HG03025 (cell line): ENCODE data around the gene LGR6.

Experiments used
- ATAC-seq: cut with Tn5 transposase; IDR thresholded peaks from one replicate; pipeline ENCODE4 v1.9.1; 2021; ENCODE audit warnings: mild to moderate bottlenecking, moderate library complexity; ENCODE audit not compliant: unreplicated experiment, low FRiP score

The LGR6 gene

GRCh38 chr1:202283379-202283844 is 89.8 kb downstream of the LGR6 start:
- ATAC-seq, result no peak

- ATAC-seq, result no peak
These were observed 90.4 kb downstream of the LGR6 start for GRCh38 chr1:202283991-202284390.

GRCh38 chr1:202285908-202286307 is 92.3 kb downstream of the LGR6 start:
- no peak for ATAC-seq

- ATAC-seq, result no peak
These were observed 93.1 kb downstream of the LGR6 start for GRCh38 chr1:202286622-202287097.

- no peak for ATAC-seq
These were observed 93.6 kb downstream of the LGR6 start for GRCh38 chr1:202287196-202287595.

GRCh38 chr1:202288177-202288576 is 94.6 kb downstream of the LGR6 start:
- no peak for ATAC-seq

- ATAC-seq, result no peak
These were observed 95.4 kb downstream of the LGR6 start for GRCh38 chr1:202289009-202289408.

- ATAC-seq, result no peak
These were observed 97.4 kb downstream of the LGR6 start for GRCh38 chr1:202291001-202291400.

GRCh38 chr1:202291961-202292712 is 98.5 kb downstream of the LGR6 start:
- ATAC-seq, result no peak

- no peak for ATAC-seq
These were observed 99.2 kb downstream of the LGR6 start for GRCh38 chr1:202292773-202293172.

GRCh38 chr1:202293569-202293968 is 100.0 kb downstream of the LGR6 start:
- ATAC-seq, result no peak

GRCh38 chr1:202302166-202302565 is 108.6 kb downstream of the LGR6 start:
- ATAC-seq, result no peak

- ATAC-seq, result no peak
These were observed 110.8 kb downstream of the LGR6 start for GRCh38 chr1:202304375-202304774.

- ATAC-seq, result no peak
These were observed 111.6 kb downstream of the LGR6 start for GRCh38 chr1:202305168-202305567.

GRCh38 chr1:202306535-202307345 is 113.1 kb downstream of the LGR6 start:
- no peak for ATAC-seq

GRCh38 chr1:202310071-202310725 is 116.6 kb downstream of the LGR6 start:
- ATAC-seq, result no peak

GRCh38 chr1:202310746-202311145 is 117.1 kb downstream of the LGR6 start:
- ATAC-seq, result no peak

- no peak for ATAC-seq
These were observed 118.5 kb downstream of the LGR6 start for GRCh38 chr1:202311875-202312635.

GRCh38 chr1:202315576-202316168 is 122.1 kb downstream of the LGR6 start:
- ATAC-seq, result no peak

GRCh38 chr1:202316186-202316585 is 122.6 kb downstream of the LGR6 start:
- ATAC-seq, result no peak
